HepG2 (cell line): ENCODE data around the gene PSD4. TPM values are rescaled to one million over a fixed set of nuclear protein-coding genes. Genes with fewer than 3 reads are reported as not detected.
A peak's percentile ranks its signal among the peaks of the same experiment; 100 is the strongest.

Experiments used
- ETV5 ChIP-seq: IDR thresholded peaks from 2 replicates; pipeline ENCODE4 v1.6.1; 2018; ENCODE audit warnings: missing biosample characterization, missing genetic modification reagents, inconsistent platforms, borderline replicate concordance
- GLI4 ChIP-seq: sonication (generic); formaldehyde crosslinking; IDR thresholded peaks from 2 replicates; pipeline ENCODE4 v1.5.1; 2020; ENCODE audit warnings: missing genetic modification reagents, mild to moderate bottlenecking, moderate library complexity, borderline replicate concordance
- KDM4B ChIP-seq: sonication (generic); formaldehyde crosslinking; IDR thresholded peaks from 2 replicates; pipeline ENCODE4 v1.4.0; 2020; ENCODE audit warnings: missing genetic modification reagents
- KLF15 ChIP-seq: sonication (generic); formaldehyde crosslinking; IDR thresholded peaks from 2 replicates; pipeline ENCODE4 v1.8.1; 2023; ENCODE audit warnings: borderline replicate concordance, mild to moderate bottlenecking, inconsistent platforms, missing genetic modification reagents, mixed read lengths
- MAFG ChIP-seq: sonication (generic); formaldehyde crosslinking; IDR thresholded peaks from 2 replicates; pipeline ENCODE4 v1.5.1; 2020; ENCODE audit warnings: mild to moderate bottlenecking, missing genetic modification reagents
- MED13 ChIP-seq: sonication (generic); formaldehyde crosslinking; IDR thresholded peaks from 2 replicates; pipeline ENCODE4 v1.5.0; 2020; ENCODE audit warnings: missing genetic modification reagents
- MTA1 ChIP-seq: sonication (generic); formaldehyde crosslinking; IDR thresholded peaks from 2 replicates; pipeline ENCODE4 v1.4.0; 2020; ENCODE audit warnings: missing genetic modification reagents, mild to moderate bottlenecking, borderline replicate concordance
- PAWR ChIP-seq: sonication (generic); formaldehyde crosslinking; IDR thresholded peaks from 2 replicates; pipeline ENCODE4 v1.4.0; 2020; ENCODE audit warnings: missing genetic modification reagents, mild to moderate bottlenecking, borderline replicate concordance
- POLR2G ChIP-seq: fragments of 200-400 bp; formaldehyde crosslinking; IDR thresholded peaks from 2 replicates; pipeline ENCODE4 v1.6.1; 2018; ENCODE audit warnings: mild to moderate bottlenecking, low read depth, low read length, moderate library complexity
- REL ChIP-seq: sonication (generic); formaldehyde crosslinking; conservative IDR thresholded peaks from 2 replicates; pipeline ENCODE4 v1.8.0; 2022; ENCODE audit warnings: mild to moderate bottlenecking, missing genetic modification reagents, moderate library complexity
- SMARCE1 ChIP-seq: fragments of 450-650 bp; IDR thresholded peaks from 2 replicates; pipeline ENCODE4 v1.6.1; 2017; ENCODE audit warnings: borderline replicate concordance
- SP2 ChIP-seq: sonication (generic); formaldehyde crosslinking; IDR thresholded peaks from 2 replicates; pipeline ENCODE4 v1.5.1; 2020; ENCODE audit warnings: mild to moderate bottlenecking, missing genetic modification reagents
- SRF ChIP-seq: IDR thresholded peaks from 2 replicates; pipeline ENCODE4 v1.6.1; 2011; ENCODE audit warnings: mild to moderate bottlenecking, low read depth, low read length, moderate library complexity
- SRY ChIP-seq: sonication (generic); formaldehyde crosslinking; IDR thresholded peaks from 2 replicates; pipeline ENCODE4 v1.8.0; 2022; ENCODE audit warnings: mild to moderate bottlenecking, missing genetic modification reagents
- YEATS4 ChIP-seq: sonication (generic); formaldehyde crosslinking; IDR thresholded peaks from 2 replicates; pipeline ENCODE4 v1.4.0; 2020; ENCODE audit warnings: missing genetic modification reagents, borderline replicate concordance
- ZBTB21 ChIP-seq: sonication (generic); formaldehyde crosslinking; IDR thresholded peaks from 2 replicates; pipeline ENCODE4 v1.4.0; 2020; ENCODE audit warnings: missing genetic modification reagents
- ZNF138 ChIP-seq: sonication (generic); formaldehyde crosslinking; IDR thresholded peaks from 2 replicates; pipeline ENCODE4 v1.5.0; 2020; ENCODE audit warnings: mild to moderate bottlenecking, low read depth, missing genetic modification reagents
- ZNF326 ChIP-seq: sonication (generic); formaldehyde crosslinking; IDR thresholded peaks from 2 replicates; pipeline ENCODE4 v1.4.0; 2020; ENCODE audit warnings: missing genetic modification reagents, borderline replicate concordance
- ZNF496 ChIP-seq: sonication (generic); formaldehyde crosslinking; IDR thresholded peaks from 2 replicates; pipeline ENCODE4 v1.8.1; 2023; ENCODE audit warnings: mild to moderate bottlenecking, moderate library complexity, missing genetic modification reagents; ENCODE audit not compliant: insufficient replicate concordance
- ZNF570 ChIP-seq: sonication (generic); formaldehyde crosslinking; IDR thresholded peaks from 2 replicates; pipeline ENCODE4 v1.4.0; 2020; ENCODE audit warnings: mild to moderate bottlenecking, missing genetic modification reagents, borderline replicate concordance
- ZNF614 ChIP-seq: IDR thresholded peaks from 2 replicates; pipeline ENCODE4 v1.6.1; 2018; ENCODE audit warnings: missing biosample characterization, missing genetic modification reagents, inconsistent platforms, borderline replicate concordance
- polyA plus RNA-seq, 8 experiments: library from polyadenylated mRNA; depleted of rRNA in 3 of 8; stranded (reverse) in 7 of 8; unstranded in 1 of 8; fragments of >200 nt; fragmentation: Illumina TruSeq in 4 of 8; extraction: Trizol in 4 of 8; gene quantifications; 2 replicates each; pipeline versions ENCODE4 v1.2.1 to v1.2.3, GENCODE V29; 2011 to 2016; ENCODE audit warnings: low read depth in 4 of 8, missing spikeins in 1 of 8, mixed read lengths in 1 of 8; ENCODE audit not compliant: insufficient read depth in 1 of 8
- total RNA-seq, 5 experiments: library from RNA; depleted of rRNA; stranded (reverse); fragments of >200 nt; fragmentation: Illumina TruSeq; extraction: Trizol; gene quantifications; 2 replicates each; pipeline ENCODE4 v1.2.3, GENCODE V29; 2016; ENCODE audit warnings: low read depth in 1 of 5
- TF ChIP-seq, protein P1 (sequence below): IDR thresholded peaks from 2 replicates; pipeline ENCODE4 v1.6.1; 2016
- TF ChIP-seq, protein P2 (sequence below): sonication (generic); formaldehyde crosslinking; conservative IDR thresholded peaks from 2 replicates; pipeline ENCODE4 v1.4.0; 2020; ENCODE audit warnings: mild to moderate bottlenecking, missing genetic modification reagents, moderate library complexity
- TF ChIP-seq, protein P3 (sequence below): sonication (generic); formaldehyde crosslinking; IDR thresholded peaks from 2 replicates; pipeline ENCODE4 v1.5.1; 2020; ENCODE audit warnings: missing genetic modification reagents, mild to moderate bottlenecking, borderline replicate concordance

The PSD4 gene
- total and polyA plus RNA-seq, 2 of the 13 experiments (the other 11 are each of a cell fraction or from before 2014, with no cell fraction given), result 5.8 to 9.4 TPM

DNA sequence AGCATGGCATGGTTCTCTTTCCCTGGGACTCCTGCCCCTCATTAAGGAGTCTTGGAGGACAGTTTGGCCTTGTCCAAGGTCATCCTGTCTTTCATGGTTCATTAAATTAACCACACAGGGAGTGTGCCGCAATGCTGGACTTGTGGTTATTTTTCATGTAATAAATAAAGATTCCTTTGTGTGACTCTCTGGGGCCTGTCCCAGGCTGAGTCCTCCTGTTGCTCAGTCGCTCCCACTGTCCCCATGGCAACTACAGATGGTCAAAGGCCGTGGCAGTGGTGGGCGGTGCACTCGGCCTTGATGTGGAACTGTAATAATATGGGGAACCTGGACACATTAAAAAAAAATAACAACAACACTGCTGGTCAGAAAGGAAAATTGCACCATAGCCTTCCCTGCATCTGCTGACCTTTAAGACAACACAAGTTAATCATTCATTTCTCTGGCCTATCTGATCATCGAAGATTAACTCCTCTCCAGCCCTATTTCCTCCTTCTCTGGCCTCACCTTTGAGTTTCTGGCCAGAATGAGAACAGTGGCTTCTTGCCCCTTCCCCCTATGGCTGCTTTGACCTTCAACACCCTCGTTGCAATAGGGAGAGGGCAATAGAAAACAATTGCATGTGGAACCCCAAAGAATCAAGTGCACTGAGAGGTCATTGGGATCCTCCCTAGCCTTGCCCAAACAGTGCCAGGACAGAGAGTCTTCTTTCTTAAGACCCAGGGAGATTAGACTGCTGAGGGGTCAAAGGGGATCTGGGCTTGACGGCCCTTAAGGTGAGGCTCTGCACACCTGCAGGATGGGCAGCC, 44.7 kb downstream of the PSD4 start (continued):
- no peak for TF ChIP-seq MED13 (CRISPR knock-in tag)
- TF ChIP-seq KDM4B (CRISPR knock-in tag), result 0 out of 2 replicates have a peak, but pooled peaks have one; percentile 20
- TF ChIP-seq, protein P1, sequence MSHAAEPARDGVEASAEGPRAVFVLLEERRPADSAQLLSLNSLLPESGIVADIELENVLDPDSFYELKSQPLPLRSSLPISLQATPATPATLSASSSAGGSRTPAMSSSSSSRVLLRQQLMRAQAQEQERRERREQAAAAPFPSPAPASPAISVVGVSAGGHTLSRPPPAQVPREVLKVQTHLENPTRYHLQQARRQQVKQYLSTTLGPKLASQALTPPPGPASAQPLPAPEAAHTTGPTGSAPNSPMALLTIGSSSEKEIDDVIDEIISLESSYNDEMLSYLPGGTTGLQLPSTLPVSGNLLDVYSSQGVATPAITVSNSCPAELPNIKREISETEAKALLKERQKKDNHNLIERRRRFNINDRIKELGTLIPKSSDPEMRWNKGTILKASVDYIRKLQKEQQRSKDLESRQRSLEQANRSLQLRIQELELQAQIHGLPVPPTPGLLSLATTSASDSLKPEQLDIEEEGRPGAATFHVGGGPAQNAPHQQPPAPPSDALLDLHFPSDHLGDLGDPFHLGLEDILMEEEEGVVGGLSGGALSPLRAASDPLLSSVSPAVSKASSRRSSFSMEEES (CRISPR knock-in tag), result peak; percentile 78
- no peak for TF ChIP-seq ZNF570
- TF ChIP-seq MTA1 (CRISPR knock-in tag), result no peak
- no peak for TF ChIP-seq ZNF496 (CRISPR knock-in tag)
- peak; percentile 72 for TF ChIP-seq POLR2G
- peak; percentile 60; the same call in 1 of the 2 replicates for TF ChIP-seq ZNF614
- TF ChIP-seq MAFG (CRISPR knock-in tag), result no peak
- TF ChIP-seq KLF15 (CRISPR knock-in tag), result no peak
- TF ChIP-seq SMARCE1, result no peak
- no peak for TF ChIP-seq ZNF138
- TF ChIP-seq SP2, result no peak
- TF ChIP-seq SRY (CRISPR knock-in tag), result no peak
- TF ChIP-seq, protein P2, sequence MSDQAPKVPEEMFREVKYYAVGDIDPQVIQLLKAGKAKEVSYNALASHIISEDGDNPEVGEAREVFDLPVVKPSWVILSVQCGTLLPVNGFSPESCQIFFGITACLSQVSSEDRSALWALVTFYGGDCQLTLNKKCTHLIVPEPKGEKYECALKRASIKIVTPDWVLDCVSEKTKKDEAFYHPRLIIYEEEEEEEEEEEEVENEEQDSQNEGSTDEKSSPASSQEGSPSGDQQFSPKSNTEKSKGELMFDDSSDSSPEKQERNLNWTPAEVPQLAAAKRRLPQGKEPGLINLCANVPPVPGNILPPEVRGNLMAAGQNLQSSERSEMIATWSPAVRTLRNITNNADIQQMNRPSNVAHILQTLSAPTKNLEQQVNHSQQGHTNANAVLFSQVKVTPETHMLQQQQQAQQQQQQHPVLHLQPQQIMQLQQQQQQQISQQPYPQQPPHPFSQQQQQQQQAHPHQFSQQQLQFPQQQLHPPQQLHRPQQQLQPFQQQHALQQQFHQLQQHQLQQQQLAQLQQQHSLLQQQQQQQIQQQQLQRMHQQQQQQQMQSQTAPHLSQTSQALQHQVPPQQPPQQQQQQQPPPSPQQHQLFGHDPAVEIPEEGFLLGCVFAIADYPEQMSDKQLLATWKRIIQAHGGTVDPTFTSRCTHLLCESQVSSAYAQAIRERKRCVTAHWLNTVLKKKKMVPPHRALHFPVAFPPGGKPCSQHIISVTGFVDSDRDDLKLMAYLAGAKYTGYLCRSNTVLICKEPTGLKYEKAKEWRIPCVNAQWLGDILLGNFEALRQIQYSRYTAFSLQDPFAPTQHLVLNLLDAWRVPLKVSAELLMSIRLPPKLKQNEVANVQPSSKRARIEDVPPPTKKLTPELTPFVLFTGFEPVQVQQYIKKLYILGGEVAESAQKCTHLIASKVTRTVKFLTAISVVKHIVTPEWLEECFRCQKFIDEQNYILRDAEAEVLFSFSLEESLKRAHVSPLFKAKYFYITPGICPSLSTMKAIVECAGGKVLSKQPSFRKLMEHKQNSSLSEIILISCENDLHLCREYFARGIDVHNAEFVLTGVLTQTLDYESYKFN (CRISPR knock-in tag), result peak; percentile 90
- TF ChIP-seq SRF, result no peak
- peak; percentile 47 for TF ChIP-seq ETV5
- TF ChIP-seq YEATS4 (CRISPR knock-in tag), result 0 out of 2 replicates have a peak, but pooled peaks have one; percentile 52
- no peak for TF ChIP-seq ZNF326 (CRISPR knock-in tag)
- TF ChIP-seq ZBTB21 (CRISPR knock-in tag), result no peak
- no peak for TF ChIP-seq REL (CRISPR knock-in tag)
- TF ChIP-seq PAWR (CRISPR knock-in tag), result no peak
- no peak for TF ChIP-seq GLI4 (CRISPR knock-in tag)
- TF ChIP-seq, protein P3, sequence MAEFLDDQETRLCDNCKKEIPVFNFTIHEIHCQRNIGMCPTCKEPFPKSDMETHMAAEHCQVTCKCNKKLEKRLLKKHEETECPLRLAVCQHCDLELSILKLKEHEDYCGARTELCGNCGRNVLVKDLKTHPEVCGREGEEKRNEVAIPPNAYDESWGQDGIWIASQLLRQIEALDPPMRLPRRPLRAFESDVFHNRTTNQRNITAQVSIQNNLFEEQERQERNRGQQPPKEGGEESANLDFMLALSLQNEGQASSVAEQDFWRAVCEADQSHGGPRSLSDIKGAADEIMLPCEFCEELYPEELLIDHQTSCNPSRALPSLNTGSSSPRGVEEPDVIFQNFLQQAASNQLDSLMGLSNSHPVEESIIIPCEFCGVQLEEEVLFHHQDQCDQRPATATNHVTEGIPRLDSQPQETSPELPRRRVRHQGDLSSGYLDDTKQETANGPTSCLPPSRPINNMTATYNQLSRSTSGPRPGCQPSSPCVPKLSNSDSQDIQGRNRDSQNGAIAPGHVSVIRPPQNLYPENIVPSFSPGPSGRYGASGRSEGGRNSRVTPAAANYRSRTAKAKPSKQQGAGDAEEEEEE (CRISPR knock-in tag), result no peak
